ENCODE data around the gene PDF.

PDF gene

GRCh38 chr16:69346683-69347082 lies 16.3 kb upstream of the PDF start:
- H3K27ac Mint-ChIP-seq, result no peak overlapping the region
- no peak for TF ChIP-seq CTCF (IDR thresholded peaks at IDR 0.05; ENCODE audit: unreplicated experiment in 3 of 3)
- H3K27me3 Mint-ChIP-seq (ENCODE audit: low read depth), result no peaks in the 10 kb centered on the region
- H3K9me3 Mint-ChIP-seq, result no peaks in the 10 kb centered on the region
- H3K4me1 Mint-ChIP-seq, result peaks cover 5% of the 10 kb centered on the region
- peaks cover 10% of the 10 kb centered on the region for H3K36me3 Mint-ChIP-seq (ENCODE audit: low read depth)
- no peak overlapping the region for H3K4me3 Mint-ChIP-seq

- H3K4me3 Mint-ChIP-seq, result no peak overlapping the region
- H3K27me3 Mint-ChIP-seq (ENCODE audit: low read depth), result no peaks in the 10 kb centered on the region
- H3K4me1 Mint-ChIP-seq, result peaks cover 6% of the 10 kb centered on the region
- peaks cover 16% of the 10 kb centered on the region for H3K36me3 Mint-ChIP-seq (ENCODE audit: low read depth)
- no peaks in the 10 kb centered on the region for H3K9me3 Mint-ChIP-seq
- no peak for TF ChIP-seq CTCF (IDR thresholded peaks at IDR 0.05; ENCODE audit: unreplicated experiment in 3 of 3)
- H3K27ac Mint-ChIP-seq, result no peak overlapping the region
These were observed 15.5 kb upstream of the PDF start for GRCh38 chr16:69345923-69346322.

- Mint-ChIP-seq H3K36me3 (ENCODE audit: low read depth) (peaks cover 26% of the 10 kb centered on the region), H3K9me3 (no peaks in the 10 kb centered on the region), H3K4me3 (no peak overlapping the region), H3K27me3 (ENCODE audit: low read depth) (no peaks in the 10 kb centered on the region), H3K27ac (no peak overlapping the region), H3K4me1 (peaks cover 20% of the 10 kb centered on the region)
- TF ChIP-seq CTCF (IDR thresholded peaks at IDR 0.05; ENCODE audit: unreplicated experiment in 3 of 3), result no peak
These were observed 13.8 kb upstream of the PDF start for GRCh38 chr16:69344171-69344570.

- Mint-ChIP-seq H3K9me3 (no peaks in the 10 kb centered on the region), H3K36me3 (ENCODE audit: low read depth) (peaks cover 42% of the 10 kb centered on the region), H3K27ac (peak overlapping the region; percentile 16 to 93 (median 87)), H3K27me3 (ENCODE audit: low read depth) (no peaks in the 10 kb centered on the region), H3K4me1 (peaks cover 32% of the 10 kb centered on the region), H3K4me3 (peak overlapping the region; percentile 97 to 99 (median 98))
- no peak for TF ChIP-seq CTCF (IDR thresholded peaks at IDR 0.05; ENCODE audit: unreplicated experiment in 3 of 3)
These were observed 9.8 kb upstream of the PDF start for GRCh38 chr16:69340095-69340644.

- Mint-ChIP-seq H3K4me1 (peaks cover 32% of the 10 kb centered on the region), H3K9me3 (no peaks in the 10 kb centered on the region), H3K36me3 (ENCODE audit: low read depth) (peaks cover 49% of the 10 kb centered on the region), H3K4me3 (peak within 1 kb of the TSS; percentile 97 to 99 (median 98)), H3K27me3 (ENCODE audit: low read depth) (no peaks in the 10 kb centered on the region), H3K27ac (peak within 1 kb of the TSS; percentile 87 to 93 (median 93))
- TF ChIP-seq CTCF (IDR thresholded peaks at IDR 0.05; ENCODE audit: unreplicated experiment in 3 of 3), result peak; percentile 84 to 90 (median 85)
These were observed 9.1 kb upstream of the PDF start, which contains the start of the genes COG8 and NIP7 for GRCh38 chr16:69339289-69340094. TSS of gene COG8 (minus strand) at chr16:69339564. CDS start at chr16:69339552, 12 bp downstream. TSS of gene NIP7 (plus strand) at chr16:69339772. CDS start at chr16:69339830, 58 bp downstream.
